SU-DHL-6 (cell line): Measurements from ENCODE around the gene CDH23.

ENCODE experiments used
- CTCF ChIP-seq: fragments of 200-600 bp; sonication (generic); IDR thresholded peaks from one replicate; pipeline ENCODE4 v1.5.1; 2017; ENCODE audit warnings: antibody characterized with exemption, mild to moderate bottlenecking, low read length, moderate library complexity; ENCODE audit not compliant: insufficient read depth, poor library complexity, severe bottlenecking
- EZH2phosphoT487 ChIP-seq: fragments of 200-600 bp; sonication (generic), shearing (Covaris generic); conservative IDR thresholded peaks from 2 replicates; pipeline ENCODE4 v1.6.1; 2018; ENCODE audit warnings: mild to moderate bottlenecking, antibody characterized with exemption, low read length, moderate library complexity, mixed read lengths

DNA sequence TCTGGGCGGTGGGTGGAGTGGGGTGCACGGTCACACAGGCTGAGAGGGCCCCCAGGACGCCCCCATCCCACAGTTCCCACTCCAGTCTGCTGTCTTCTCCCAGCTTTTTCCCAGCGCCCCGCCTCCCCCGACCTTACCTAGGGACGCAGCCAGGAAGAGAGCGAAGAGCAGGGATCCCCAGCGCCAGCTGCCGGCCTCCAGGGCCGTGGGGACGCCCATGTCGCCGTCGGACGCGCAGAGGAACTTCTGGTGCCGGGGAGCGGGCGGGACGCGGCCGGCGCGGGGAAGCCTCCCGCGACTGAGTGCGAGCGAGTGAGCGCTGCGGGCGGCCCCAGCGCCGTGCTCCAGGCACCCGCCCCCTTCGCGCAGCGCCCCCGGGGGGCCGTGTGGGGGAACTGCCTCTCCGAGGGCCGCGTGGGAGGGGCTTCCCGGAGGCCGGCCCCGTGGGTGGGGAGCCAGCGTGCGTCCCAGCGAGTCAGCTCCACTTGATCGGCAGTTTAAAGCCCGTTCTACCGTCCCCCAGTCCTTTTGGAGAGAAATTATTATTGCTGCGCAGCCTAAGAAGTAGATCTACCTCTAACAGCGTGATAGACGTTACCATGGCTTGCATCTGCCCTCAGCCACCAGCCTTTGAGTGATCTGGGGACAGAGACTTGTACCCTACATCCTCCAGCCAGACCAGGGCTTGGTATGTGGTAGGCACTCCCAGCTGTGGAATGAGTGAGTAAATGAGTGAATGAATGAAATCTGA is 376.7 kb downstream of the CDH23 start, which contains the start of gene VSIR:
- TF ChIP-seq CTCF (peak; percentile 20), EZH2phosphoT487 (no peak)
